NB4 (cell line): Measurements from ENCODE around the gene KLHDC8A.
"Not testable (repeated sequence)": the region's sequence is repeated elsewhere in the genome, so short reads cannot be mapped to it uniquely, and the experiment has no call there.

Source experiments
- DNase-seq: peaks from one replicate; pipeline ENCODE4 v3.0.0; 2010; ENCODE audit warnings: low read depth
- H3K4me3 ChIP-seq: one replicate; pipeline ENCODE4 v1.5.1; 2011; ENCODE audit warnings: mild to moderate bottlenecking, low read depth, low read length, moderate library complexity
- CTCF ChIP-seq: IDR thresholded peaks from one replicate; pipeline ENCODE4 v1.5.1; 2012; ENCODE audit warnings: low read depth, low read length
- MAX ChIP-seq: IDR thresholded peaks from 2 replicates; pipeline ENCODE4 v1.6.1; 2011; ENCODE audit warnings: low read depth, low read length
- MYC ChIP-seq: IDR thresholded peaks from 2 replicates; pipeline ENCODE4 v1.6.1; 2011; ENCODE audit warnings: low read depth, low read length
- POLR2A ChIP-seq: IDR thresholded peaks from 2 replicates; pipeline ENCODE4 v1.6.1; 2011; ENCODE audit warnings: mild to moderate bottlenecking; ENCODE audit not compliant: insufficient read length; ENCODE audit errors: extremely low read depth

KLHDC8A gene

DNA sequence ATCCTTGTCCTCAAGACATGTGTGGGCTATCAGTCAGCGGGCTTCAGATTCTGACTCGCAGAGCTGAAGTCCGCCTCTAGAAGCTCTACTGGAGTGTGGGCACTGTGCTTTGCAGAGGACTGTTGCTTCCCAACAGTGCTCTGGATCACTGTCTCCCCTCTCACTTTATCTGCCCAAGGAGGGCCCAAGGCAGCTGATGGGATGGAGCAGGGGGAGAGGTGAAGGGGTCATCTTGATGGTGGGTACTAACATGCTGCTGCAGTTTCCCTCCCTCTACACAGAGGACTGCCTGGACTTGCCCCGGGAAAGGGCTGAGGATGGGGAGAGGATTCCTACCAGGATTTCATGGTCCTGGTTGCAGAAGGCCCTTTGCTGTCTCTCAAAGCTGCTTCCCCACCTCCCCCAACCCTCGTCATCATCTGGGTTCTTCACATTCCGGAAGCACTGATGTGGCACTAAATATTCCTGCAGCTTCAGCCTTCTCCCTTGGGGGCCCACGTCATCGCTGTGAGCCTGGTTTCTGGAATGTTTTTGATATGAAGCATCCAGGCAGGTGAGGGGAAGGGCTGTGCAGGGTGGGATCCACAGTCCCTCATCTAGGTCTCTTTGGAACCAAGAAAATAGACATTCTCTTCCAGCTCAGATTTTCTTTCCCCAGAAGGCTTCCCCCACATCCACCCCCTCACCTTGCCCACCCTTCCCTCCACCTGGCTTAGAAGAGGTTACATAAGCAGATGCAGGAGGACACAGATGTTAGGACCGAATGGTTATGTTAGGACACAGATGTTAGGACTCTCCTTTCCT, 58.3 kb downstream of the KLHDC8A start:
- no peak for TF ChIP-seq MAX
- no peak for TF ChIP-seq POLR2A
- no peak for TF ChIP-seq MYC
- no peak for TF ChIP-seq CTCF
- no peak overlapping the region for H3K4me3 ChIP-seq
- no peak for DNase-seq

DNA sequence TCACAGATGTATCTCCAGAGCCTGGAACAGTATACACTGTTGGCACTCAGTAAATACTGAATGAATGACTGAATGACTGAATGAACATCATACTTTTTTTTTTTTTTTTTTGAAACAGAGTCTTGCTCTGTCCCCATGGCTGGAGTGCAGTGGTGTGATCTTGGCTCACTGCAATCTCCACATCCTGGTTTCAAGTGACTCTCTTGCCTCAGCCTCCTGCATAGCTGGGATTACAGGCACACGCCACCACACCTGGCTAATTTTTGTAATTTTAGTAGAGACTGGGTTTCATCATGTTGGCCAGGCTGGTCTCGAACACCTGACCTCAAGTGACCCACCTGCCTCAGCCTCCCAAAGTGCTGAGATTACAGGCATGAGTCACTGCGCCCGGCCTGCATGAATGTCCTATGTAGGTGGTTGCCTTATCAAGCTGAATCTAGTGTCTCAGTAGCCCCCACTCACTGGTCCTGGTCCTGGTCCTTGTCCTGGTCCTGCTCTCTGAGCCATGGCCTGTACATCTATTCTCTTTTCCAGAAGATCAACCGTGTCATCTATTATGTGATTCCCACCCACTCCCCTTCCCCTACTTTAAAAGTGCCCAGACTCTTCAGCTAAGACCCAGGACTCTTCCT, 59.1 kb downstream of the KLHDC8A start:
- not testable (repeated sequence) for H3K4me3 ChIP-seq, DNase-seq

DNA sequence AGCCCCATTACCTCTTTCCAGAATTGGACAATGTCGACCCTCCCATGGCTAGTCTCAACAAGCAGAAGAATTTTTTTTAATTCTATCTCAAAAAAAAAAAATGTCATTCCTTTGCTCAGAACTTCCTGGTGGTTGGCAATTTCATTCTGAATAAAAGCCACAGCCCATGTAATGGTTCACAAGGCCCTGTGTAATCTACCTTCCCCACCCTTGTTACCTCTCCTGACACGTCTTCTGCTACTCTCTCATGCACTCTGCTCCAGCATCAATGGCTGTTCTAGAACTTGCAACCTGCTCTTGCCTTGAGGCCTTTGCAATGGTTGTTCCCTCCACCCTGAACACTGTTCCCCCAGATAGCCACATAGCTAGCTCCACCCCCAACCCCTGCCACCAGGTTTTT, 60.6 kb downstream of the KLHDC8A start:
- H3K4me3 ChIP-seq: no peak overlapping the region
- TF ChIP-seq MAX (no peak), POLR2A (no peak), CTCF (no peak), MYC (no peak)
- DNase-seq: no peak

- DNase-seq: no peak
- TF ChIP-seq POLR2A: no peak
- TF ChIP-seq CTCF: no peak
- no peak for TF ChIP-seq MAX
- no peak for TF ChIP-seq MYC
- no peak overlapping the region for H3K4me3 ChIP-seq
These were observed 61.8 kb downstream of the KLHDC8A start for GRCh38 chr1:205294934-205295333.

GRCh38 chr1:205294175-205294917, 62.4 kb downstream of the KLHDC8A start:
- TF ChIP-seq MAX: no peak
- no peak for TF ChIP-seq POLR2A
- no peak for TF ChIP-seq CTCF
- TF ChIP-seq MYC: no peak
- H3K4me3 ChIP-seq: no peak overlapping the region
- no peak for DNase-seq

DNA sequence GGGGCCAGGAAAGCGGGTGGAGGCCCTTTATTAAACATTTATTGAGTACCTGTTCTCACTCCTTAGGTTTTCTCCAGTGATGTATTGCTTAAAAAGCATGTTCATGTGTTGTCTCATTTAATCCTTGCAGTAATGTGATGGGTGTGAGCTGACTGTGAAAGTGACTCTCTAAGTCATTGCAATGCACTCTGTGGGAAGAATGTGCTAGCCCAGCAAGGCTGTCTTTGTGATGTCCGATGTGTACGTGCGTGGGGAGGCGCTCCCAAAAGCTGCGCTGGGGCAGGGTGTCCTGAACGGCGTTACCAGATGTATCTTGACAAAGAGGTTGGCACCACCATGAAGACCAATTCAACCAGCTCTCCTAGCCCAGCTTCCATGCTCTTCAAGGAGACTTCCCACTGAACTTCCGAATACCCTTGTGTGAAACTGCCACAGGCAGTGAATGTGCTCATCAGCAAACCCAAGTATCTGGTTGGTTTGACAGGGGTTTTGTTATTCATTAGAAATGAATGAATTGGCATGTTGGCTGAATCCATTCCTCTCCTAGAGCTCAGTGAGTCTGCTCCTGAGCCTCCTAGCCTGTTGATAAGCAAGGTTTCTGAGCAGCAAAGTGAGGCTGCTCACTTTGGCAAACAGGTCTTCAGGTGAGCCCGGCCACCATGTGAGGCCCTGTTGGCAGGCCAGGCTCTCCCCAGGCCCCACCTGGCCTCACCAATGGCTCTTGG, 63.2 kb downstream of the KLHDC8A start:
- H3K4me3 ChIP-seq: no peak overlapping the region
- no peak for TF ChIP-seq MYC
- no peak for TF ChIP-seq MAX
- DNase-seq: no peak
